Measurements from ENCODE around the gene TMEM200A. TPM values are rescaled to one million over a fixed set of nuclear protein-coding genes. Genes with fewer than 3 reads are reported as not detected.

The TMEM200A gene
- total and polyA plus RNA-seq, 10 of the 15 experiments (the other 5 are each of a cell fraction or from before 2014, with no cell fraction given) = 5.5 to 12.4 (median 9.6) TPM

DNA sequence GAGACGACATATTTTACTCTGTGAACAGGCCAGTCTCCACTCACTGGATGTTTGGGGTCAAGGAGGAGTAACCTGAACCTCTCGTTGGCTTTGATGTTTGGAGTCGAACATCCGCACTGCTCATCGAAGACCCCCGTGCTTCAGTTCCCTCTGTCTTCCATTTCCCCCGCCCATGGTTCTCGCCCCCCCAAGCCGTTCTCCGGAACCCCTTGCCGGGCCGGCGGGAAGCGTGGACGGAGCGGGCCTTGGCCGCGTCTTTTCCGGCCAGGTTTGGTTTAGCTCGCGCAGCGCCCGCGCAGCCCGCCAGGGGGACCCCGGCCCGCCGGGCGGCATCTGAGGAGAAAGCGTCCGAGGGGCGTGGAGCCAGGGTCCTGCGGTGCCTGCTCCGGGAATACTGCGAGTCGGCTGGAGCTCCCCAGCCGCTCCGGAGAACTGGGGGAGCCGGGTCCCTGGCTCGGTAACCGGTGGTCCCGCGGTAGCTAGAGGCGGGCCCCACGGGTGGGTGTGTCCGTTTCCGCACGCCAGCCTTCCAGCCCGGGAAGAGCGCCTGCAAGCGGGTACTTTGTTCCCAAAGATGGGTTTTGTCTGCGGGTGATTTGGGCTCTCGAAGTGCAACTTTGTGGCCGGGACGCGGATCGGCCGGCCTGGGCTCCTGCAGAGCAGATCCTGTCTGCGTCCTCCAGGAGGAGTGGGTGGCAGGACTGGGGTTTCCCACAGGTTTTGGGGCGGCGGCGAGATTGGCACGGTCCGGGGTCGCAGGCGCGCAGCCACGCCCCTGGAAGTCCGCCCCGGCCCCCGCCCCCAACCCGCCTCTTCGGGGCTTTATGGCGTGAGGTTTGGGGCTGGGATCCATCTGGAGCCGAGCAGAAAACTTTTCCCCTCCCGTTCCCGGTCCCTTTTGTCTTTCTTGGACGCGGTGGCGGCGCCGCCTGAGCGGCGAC is at the start of gene TMEM200A (continued):
- TF ChIP-seq WRNIP1 (IDR thresholded peaks at IDR 0.05; ENCODE audit: borderline replicate concordance, low read depth, low read length) = no peak
- TF ChIP-seq ETV6 (conservative IDR thresholded peaks at IDR 0.05 in 1 of 2, IDR thresholded peaks at IDR 0.05 in 1 of 2; ENCODE audit: borderline replicate concordance in 1 of 2, low read depth in 1 of 2) = no peak
- peak; percentile 74; the same call in 1 of the 2 replicates for TF ChIP-seq SMARCA5 (IDR thresholded peaks at IDR 0.05)
- no peak for TF ChIP-seq SIN3A (IDR thresholded peaks at IDR 0.05; ENCODE audit: low read depth, low read length)
- TF ChIP-seq JUND (IDR thresholded peaks at IDR 0.05; ENCODE audit: low read depth, low read length) = no peak
- no peak for TF ChIP-seq SREBF1 (IDR thresholded peaks at IDR 0.05; ENCODE audit: low read length)
- TF ChIP-seq CBX5 (IDR thresholded peaks at IDR 0.05; ENCODE audit: low read depth) = no peak
- TF ChIP-seq SMC3 (IDR thresholded peaks at IDR 0.05; ENCODE audit: borderline replicate concordance, low read length) = peak; percentile 56; the same call in 1 of the 2 replicates
- TF ChIP-seq, protein P1, sequence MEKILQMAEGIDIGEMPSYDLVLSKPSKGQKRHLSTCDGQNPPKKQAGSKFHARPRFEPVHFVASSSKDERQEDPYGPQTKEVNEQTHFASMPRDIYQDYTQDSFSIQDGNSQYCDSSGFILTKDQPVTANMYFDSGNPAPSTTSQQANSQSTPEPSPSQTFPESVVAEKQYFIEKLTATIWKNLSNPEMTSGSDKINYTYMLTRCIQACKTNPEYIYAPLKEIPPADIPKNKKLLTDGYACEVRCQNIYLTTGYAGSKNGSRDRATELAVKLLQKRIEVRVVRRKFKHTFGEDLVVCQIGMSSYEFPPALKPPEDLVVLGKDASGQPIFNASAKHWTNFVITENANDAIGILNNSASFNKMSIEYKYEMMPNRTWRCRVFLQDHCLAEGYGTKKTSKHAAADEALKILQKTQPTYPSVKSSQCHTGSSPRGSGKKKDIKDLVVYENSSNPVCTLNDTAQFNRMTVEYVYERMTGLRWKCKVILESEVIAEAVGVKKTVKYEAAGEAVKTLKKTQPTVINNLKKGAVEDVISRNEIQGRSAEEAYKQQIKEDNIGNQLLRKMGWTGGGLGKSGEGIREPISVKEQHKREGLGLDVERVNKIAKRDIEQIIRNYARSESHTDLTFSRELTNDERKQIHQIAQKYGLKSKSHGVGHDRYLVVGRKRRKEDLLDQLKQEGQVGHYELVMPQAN (conservative IDR thresholded peaks at IDR 0.05) = peak; percentile 19; the same call in 1 of the 2 replicates
- TF ChIP-seq POLR2AphosphoS5 (IDR thresholded peaks at IDR 0.05; ENCODE audit: low read length) = no peak
- TF ChIP-seq ZNF384 (IDR thresholded peaks at IDR 0.05; ENCODE audit: borderline replicate concordance, low read depth, low read length) = no peak
- 0 out of 2 replicates have a peak, but pooled peaks have one; percentile 29 for TF ChIP-seq GATAD2B (conservative IDR thresholded peaks at IDR 0.05; ENCODE audit: low read depth)
